ENCODE measurements around the gene NUCB2.

- TF ChIP-seq CTCF (IDR thresholded peaks at IDR 0.05; ENCODE audit: low read depth, low read length, poor library complexity, severe bottlenecking): no peak
- TF ChIP-seq EZH2phosphoT487 (IDR thresholded peaks at IDR 0.05; ENCODE audit: borderline replicate concordance, low read length): no peak
Observed at GRCh38 chr11:17353821-17354600, 77.5 kb downstream of the NUCB2 start.

Data from DOHH2 (cell line).